ENCODE data around the gene MERTK. TPM values are rescaled to one million over a fixed set of nuclear protein-coding genes. Genes with fewer than 3 reads are reported as not detected.

Gene MERTK
- total RNA-seq, 2 experiments from 2014 or later = 0.08 to 0.19 TPM

GRCh38 chr2:111948832-111949231 is 50.4 kb downstream of the MERTK start:
- H3K27me3 Mint-ChIP-seq = peaks cover 2% of the 10 kb centered on the region
- ATAC-seq (ENCODE audit: poor library complexity) (no peak), DNase-seq (no peak)
- no peak overlapping the region for H3K27ac ChIP-seq (ENCODE audit: low read depth in 1 of 2, low read length in 2 of 2)
- no peaks in the 10 kb centered on the region for H3K9me3 Mint-ChIP-seq
- no peak overlapping the region for H3K27ac Mint-ChIP-seq
- intact Hi-C loops (cut with DNase I, micrococcal nuclease) = no loop called here
- ChIA-PET CTCF (no interaction called here), POLR2A (no interaction called here)
- no peak overlapping the region for H3K4me3 ChIP-seq (ENCODE audit: low read length)
- no peaks in the 10 kb centered on the region for H3K36me3 ChIP-seq (ENCODE audit: insufficient read depth, low read length)
- no peak for TF ChIP-seq CTCF (IDR thresholded peaks at IDR 0.05)
- no peaks in the 10 kb centered on the region for H3K9me3 ChIP-seq (ENCODE audit: control insufficient read depth in 1 of 2, insufficient read depth in 1 of 2, low read length in 2 of 2)
- no peak overlapping the region for H3K4me3 Mint-ChIP-seq
- no peaks in the 10 kb centered on the region for H3K27me3 ChIP-seq (ENCODE audit: control insufficient read depth in 1 of 2, insufficient read depth in 2 of 2, low read length in 2 of 2)
- no peaks in the 10 kb centered on the region for H3K36me3 Mint-ChIP-seq (ENCODE audit: low read depth)
- H3K4me1 Mint-ChIP-seq (ENCODE audit: low read depth) = no peaks in the 10 kb centered on the region
- H3K4me1 ChIP-seq (ENCODE audit: insufficient read depth, low read length) = no peaks in the 10 kb centered on the region

- ATAC-seq (ENCODE audit: poor library complexity) (no peak), DNase-seq (no peak)
- no peak for TF ChIP-seq CTCF (IDR thresholded peaks at IDR 0.05)
- Mint-ChIP-seq H3K4me1 (ENCODE audit: low read depth) (no peaks in the 10 kb centered on the region), H3K27me3 (peaks cover 5% of the 10 kb centered on the region), H3K27ac (no peak overlapping the region), H3K36me3 (ENCODE audit: low read depth) (no peaks in the 10 kb centered on the region), H3K4me3 (no peak overlapping the region), H3K9me3 (no peaks in the 10 kb centered on the region)
- no peaks in the 10 kb centered on the region for H3K36me3 ChIP-seq (ENCODE audit: insufficient read depth, low read length)
- ChIA-PET CTCF (no interaction called here), POLR2A (no interaction called here)
- no peak overlapping the region for H3K27ac ChIP-seq (ENCODE audit: low read depth in 1 of 2, low read length in 2 of 2)
- no peaks in the 10 kb centered on the region for H3K27me3 ChIP-seq (ENCODE audit: control insufficient read depth in 1 of 2, insufficient read depth in 2 of 2, low read length in 2 of 2)
- no peak overlapping the region for H3K4me3 ChIP-seq (ENCODE audit: low read length)
- H3K4me1 ChIP-seq (ENCODE audit: insufficient read depth, low read length) = no peaks in the 10 kb centered on the region
- intact Hi-C loops (cut with DNase I, micrococcal nuclease) = no loop called here
- H3K9me3 ChIP-seq (ENCODE audit: control insufficient read depth in 1 of 2, insufficient read depth in 1 of 2, low read length in 2 of 2) = no peaks in the 10 kb centered on the region
These were observed 51.8 kb downstream of the MERTK start for GRCh38 chr2:111950236-111950635.

- Mint-ChIP-seq H3K9me3 (no peaks in the 10 kb centered on the region), H3K4me1 (ENCODE audit: low read depth) (no peaks in the 10 kb centered on the region), H3K27ac (no peak overlapping the region), H3K27me3 (peaks cover 5% of the 10 kb centered on the region), H3K4me3 (no peak overlapping the region), H3K36me3 (ENCODE audit: low read depth) (no peaks in the 10 kb centered on the region)
- no peak for DNase-seq
- Histone ChIP-seq H3K27ac (ENCODE audit: low read depth in 1 of 2, low read length in 2 of 2) (no peak overlapping the region), H3K9me3 (ENCODE audit: control insufficient read depth in 1 of 2, insufficient read depth in 1 of 2, low read length in 2 of 2) (no peaks in the 10 kb centered on the region), H3K4me1 (ENCODE audit: insufficient read depth, low read length) (no peaks in the 10 kb centered on the region), H3K27me3 (ENCODE audit: control insufficient read depth in 1 of 2, insufficient read depth in 2 of 2, low read length in 2 of 2) (no peaks in the 10 kb centered on the region), H3K36me3 (ENCODE audit: insufficient read depth, low read length) (no peaks in the 10 kb centered on the region), H3K4me3 (ENCODE audit: low read length) (no peak overlapping the region)
- ChIA-PET POLR2A (no interaction called here), CTCF (no interaction called here)
- TF ChIP-seq CTCF (IDR thresholded peaks at IDR 0.05) = no peak
- ATAC-seq (ENCODE audit: poor library complexity) = no peak
- intact Hi-C loops (cut with DNase I, micrococcal nuclease) = no loop called here
These were observed 53.1 kb downstream of the MERTK start for GRCh38 chr2:111951486-111951885.

Data from CD4-positive, alpha-beta T cell (primary cell).